Measurements from ENCODE around the gene CYP8B1. TPM values are rescaled to one million over a fixed set of nuclear protein-coding genes. Genes with fewer than 3 reads are reported as not detected.

The CYP8B1 gene
- total RNA-seq, 1 experiment from 2014 or later = 0.12 TPM

DNA sequence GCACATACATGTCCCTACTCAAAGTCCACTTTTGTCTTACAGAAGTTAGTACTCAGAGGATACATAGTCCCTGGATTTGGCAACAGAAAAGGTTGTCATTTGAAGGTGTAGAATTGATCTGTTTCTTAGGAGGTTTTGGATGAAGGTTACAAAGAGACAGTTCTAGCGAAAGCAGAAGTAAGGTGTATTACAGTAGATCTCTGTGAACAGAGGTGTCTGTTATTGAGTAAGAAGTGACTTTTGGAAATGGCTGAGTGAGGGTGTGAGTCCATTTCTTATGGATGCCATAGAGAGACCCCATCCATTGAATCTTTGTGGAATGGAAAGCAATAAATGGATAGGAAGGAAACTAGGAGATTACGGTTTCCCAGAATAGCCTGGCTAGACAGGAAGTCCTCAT, 35.9 kb upstream of the CYP8B1 start (continued):
- TF ChIP-seq, protein P1, sequence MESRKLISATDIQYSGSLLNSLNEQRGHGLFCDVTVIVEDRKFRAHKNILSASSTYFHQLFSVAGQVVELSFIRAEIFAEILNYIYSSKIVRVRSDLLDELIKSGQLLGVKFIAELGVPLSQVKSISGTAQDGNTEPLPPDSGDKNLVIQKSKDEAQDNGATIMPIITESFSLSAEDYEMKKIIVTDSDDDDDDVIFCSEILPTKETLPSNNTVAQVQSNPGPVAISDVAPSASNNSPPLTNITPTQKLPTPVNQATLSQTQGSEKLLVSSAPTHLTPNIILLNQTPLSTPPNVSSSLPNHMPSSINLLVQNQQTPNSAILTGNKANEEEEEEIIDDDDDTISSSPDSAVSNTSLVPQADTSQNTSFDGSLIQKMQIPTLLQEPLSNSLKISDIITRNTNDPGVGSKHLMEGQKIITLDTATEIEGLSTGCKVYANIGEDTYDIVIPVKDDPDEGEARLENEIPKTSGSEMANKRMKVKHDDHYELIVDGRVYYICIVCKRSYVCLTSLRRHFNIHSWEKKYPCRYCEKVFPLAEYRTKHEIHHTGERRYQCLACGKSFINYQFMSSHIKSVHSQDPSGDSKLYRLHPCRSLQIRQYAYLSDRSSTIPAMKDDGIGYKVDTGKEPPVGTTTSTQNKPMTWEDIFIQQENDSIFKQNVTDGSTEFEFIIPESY (IDR thresholded peaks at IDR 0.05; ENCODE audit: extremely low read depth, insufficient replicate concordance, low read length) = no peak
- no peak for TF ChIP-seq CEBPB (IDR thresholded peaks at IDR 0.05; ENCODE audit: low read depth)

DNA sequence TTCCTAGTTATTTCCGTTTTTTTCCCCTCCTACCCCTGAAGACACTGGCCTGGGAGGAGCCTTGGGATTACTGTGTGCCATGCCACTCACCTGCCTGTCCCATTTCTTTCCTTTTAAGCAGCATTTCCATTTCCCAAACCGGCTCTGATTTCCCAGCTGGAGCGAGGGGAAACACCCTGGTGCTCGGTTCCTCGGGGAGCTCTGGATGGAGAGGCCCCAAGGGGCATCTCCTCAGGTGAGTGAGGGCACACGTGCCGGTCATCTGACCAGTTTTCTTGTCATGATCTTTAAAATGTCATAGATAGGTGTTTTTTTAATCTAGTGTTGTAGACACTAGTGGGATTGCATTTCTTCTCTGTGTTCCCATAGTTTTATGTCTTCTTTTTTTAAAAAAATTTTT, 33.0 kb upstream of the CYP8B1 start:
- TF ChIP-seq FOSL1 (IDR thresholded peaks at IDR 0.05; ENCODE audit: low read depth) (no peak), EZH2 (IDR thresholded peaks at IDR 0.05) (no peak), SP1 (IDR thresholded peaks at IDR 0.05; ENCODE audit: low read depth) (no peak), SRF (IDR thresholded peaks at IDR 0.05; ENCODE audit: low read depth) (no peak), RAD21 (IDR thresholded peaks at IDR 0.05; ENCODE audit: low read depth) (no peak), EZH2phosphoT487 (IDR thresholded peaks at IDR 0.05; ENCODE audit: borderline replicate concordance) (no peak), POLR2AphosphoS5 (IDR thresholded peaks at IDR 0.05; ENCODE audit: low read depth, low read length) (no peak), YY1 (IDR thresholded peaks at IDR 0.05; ENCODE audit: extremely low read depth, insufficient replicate concordance, low read depth, low read length) (no peak)
- TF ChIP-seq, protein P2, sequence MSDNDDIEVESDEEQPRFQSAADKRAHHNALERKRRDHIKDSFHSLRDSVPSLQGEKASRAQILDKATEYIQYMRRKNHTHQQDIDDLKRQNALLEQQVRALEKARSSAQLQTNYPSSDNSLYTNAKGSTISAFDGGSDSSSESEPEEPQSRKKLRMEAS (IDR thresholded peaks at IDR 0.05) = no peak
- TF ChIP-seq, protein P3, sequence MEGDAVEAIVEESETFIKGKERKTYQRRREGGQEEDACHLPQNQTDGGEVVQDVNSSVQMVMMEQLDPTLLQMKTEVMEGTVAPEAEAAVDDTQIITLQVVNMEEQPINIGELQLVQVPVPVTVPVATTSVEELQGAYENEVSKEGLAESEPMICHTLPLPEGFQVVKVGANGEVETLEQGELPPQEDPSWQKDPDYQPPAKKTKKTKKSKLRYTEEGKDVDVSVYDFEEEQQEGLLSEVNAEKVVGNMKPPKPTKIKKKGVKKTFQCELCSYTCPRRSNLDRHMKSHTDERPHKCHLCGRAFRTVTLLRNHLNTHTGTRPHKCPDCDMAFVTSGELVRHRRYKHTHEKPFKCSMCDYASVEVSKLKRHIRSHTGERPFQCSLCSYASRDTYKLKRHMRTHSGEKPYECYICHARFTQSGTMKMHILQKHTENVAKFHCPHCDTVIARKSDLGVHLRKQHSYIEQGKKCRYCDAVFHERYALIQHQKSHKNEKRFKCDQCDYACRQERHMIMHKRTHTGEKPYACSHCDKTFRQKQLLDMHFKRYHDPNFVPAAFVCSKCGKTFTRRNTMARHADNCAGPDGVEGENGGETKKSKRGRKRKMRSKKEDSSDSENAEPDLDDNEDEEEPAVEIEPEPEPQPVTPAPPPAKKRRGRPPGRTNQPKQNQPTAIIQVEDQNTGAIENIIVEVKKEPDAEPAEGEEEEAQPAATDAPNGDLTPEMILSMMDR (IDR thresholded peaks at IDR 0.05 in 2 of 3, conservative IDR thresholded peaks at IDR 0.05 in 1 of 3; ENCODE audit: borderline replicate concordance in 1 of 3, insufficient read depth in 1 of 3, low read depth in 2 of 3, low read length in 2 of 3) = no peak
- TF ChIP-seq, protein P4, sequence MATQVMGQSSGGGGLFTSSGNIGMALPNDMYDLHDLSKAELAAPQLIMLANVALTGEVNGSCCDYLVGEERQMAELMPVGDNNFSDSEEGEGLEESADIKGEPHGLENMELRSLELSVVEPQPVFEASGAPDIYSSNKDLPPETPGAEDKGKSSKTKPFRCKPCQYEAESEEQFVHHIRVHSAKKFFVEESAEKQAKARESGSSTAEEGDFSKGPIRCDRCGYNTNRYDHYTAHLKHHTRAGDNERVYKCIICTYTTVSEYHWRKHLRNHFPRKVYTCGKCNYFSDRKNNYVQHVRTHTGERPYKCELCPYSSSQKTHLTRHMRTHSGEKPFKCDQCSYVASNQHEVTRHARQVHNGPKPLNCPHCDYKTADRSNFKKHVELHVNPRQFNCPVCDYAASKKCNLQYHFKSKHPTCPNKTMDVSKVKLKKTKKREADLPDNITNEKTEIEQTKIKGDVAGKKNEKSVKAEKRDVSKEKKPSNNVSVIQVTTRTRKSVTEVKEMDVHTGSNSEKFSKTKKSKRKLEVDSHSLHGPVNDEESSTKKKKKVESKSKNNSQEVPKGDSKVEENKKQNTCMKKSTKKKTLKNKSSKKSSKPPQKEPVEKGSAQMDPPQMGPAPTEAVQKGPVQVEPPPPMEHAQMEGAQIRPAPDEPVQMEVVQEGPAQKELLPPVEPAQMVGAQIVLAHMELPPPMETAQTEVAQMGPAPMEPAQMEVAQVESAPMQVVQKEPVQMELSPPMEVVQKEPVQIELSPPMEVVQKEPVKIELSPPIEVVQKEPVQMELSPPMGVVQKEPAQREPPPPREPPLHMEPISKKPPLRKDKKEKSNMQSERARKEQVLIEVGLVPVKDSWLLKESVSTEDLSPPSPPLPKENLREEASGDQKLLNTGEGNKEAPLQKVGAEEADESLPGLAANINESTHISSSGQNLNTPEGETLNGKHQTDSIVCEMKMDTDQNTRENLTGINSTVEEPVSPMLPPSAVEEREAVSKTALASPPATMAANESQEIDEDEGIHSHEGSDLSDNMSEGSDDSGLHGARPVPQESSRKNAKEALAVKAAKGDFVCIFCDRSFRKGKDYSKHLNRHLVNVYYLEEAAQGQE (IDR thresholded peaks at IDR 0.05; ENCODE audit: low read depth) = no peak
- Histone ChIP-seq H3K27me3 (ENCODE audit: insufficient read depth, low read length) (no peaks in the 10 kb centered on the region), H3K4me1 (ENCODE audit: control insufficient read depth in 1 of 2, insufficient read depth in 2 of 2, low read length in 2 of 2) (no peaks in the 10 kb centered on the region), H3K9me3 (ENCODE audit: control insufficient read depth in 1 of 2, insufficient read depth in 1 of 2, low read depth in 1 of 2, low read length in 2 of 2) (peaks cover 0 to 1% of the 10 kb centered on the region in 2 experiments; a peak in 1 of 4 replicates), H3K4me3 (replicated peaks in 1 of 2; ENCODE audit: low read depth in 1 of 2, low read length in 2 of 2) (no peak overlapping the region), H2AFZ (ENCODE audit: low read depth, low read length, poor library complexity, severe bottlenecking) (no peak overlapping the region), H3K79me2 (ENCODE audit: insufficient read depth, low read length) (no peaks in the 10 kb centered on the region), H3K36me3 (ENCODE audit: control insufficient read depth in 1 of 2, insufficient read depth in 2 of 2, low read length in 2 of 2) (no peaks in the 10 kb centered on the region), H4K20me1 (ENCODE audit: insufficient read depth) (no peaks in the 10 kb centered on the region), H3K4me2 (ENCODE audit: low read length) (no peak overlapping the region), H3K9me2 (ENCODE audit: insufficient read depth) (no peaks in the 10 kb centered on the region), H3K27ac (ENCODE audit: low read depth, low read length) (no peak overlapping the region), H3K9ac (ENCODE audit: low read length) (no peak overlapping the region)
- CTCF ChIA-PET = no interaction called here
- RAD21 ChIA-PET (ENCODE audit: low non-redundant PET in 1 of 2, low total read pairs in 2 of 2, uncharacterized antibody in 2 of 2, unreplicated experiment in 2 of 2) = no interaction called here
- no peak for ATAC-seq
- BruUV-seq (replicated peaks) = no TSS peak
- intact Hi-C loops (cut with micrococcal nuclease) = no loop called here
- POLR2A ChIA-PET = no interaction called here
- DNase-seq (ENCODE audit: low read depth, low spot score) = no peak

Data from HCT116 (cell line).